Loucy (cell line): ENCODE data around the gene UGT8.

Experiments used
- H2AFZ ChIP-seq: fragments of 200-600 bp; sonication (generic); 2 replicates; pipeline ENCODE4 v1.6.0; 2016; ENCODE audit warnings: antibody characterized with exemption, mild to moderate bottlenecking, low read length, moderate library complexity
- H3F3A ChIP-seq: fragments of 200-600 bp; 2 replicates; pipeline ENCODE4 v1.6.0; 2016; ENCODE audit warnings: antibody characterized with exemption, low read depth, mild to moderate bottlenecking
- H3K27me3 ChIP-seq: fragments of 200-600 bp; sonication (generic); 2 replicates; pipeline ENCODE4 v1.6.1; 2014; ENCODE audit warnings: low read length, mild to moderate bottlenecking; ENCODE audit not compliant: insufficient read depth, poor library complexity, severe bottlenecking
- H3K36me3 ChIP-seq: fragments of 200-600 bp; sonication (generic); 2 replicates; pipeline ENCODE4 v1.6.1; 2016; ENCODE audit warnings: low read length; ENCODE audit not compliant: insufficient read depth
- H3K4me1 ChIP-seq: fragments of 200-600 bp; sonication (generic); 2 replicates; pipeline ENCODE4 v1.5.1; 2014; ENCODE audit warnings: low read length, mild to moderate bottlenecking; ENCODE audit not compliant: insufficient read depth, poor library complexity, severe bottlenecking
- H3K4me2 ChIP-seq: fragments of 200-600 bp; sonication (generic); 2 replicates; pipeline ENCODE4 v1.6.0; 2014; ENCODE audit warnings: antibody characterized with exemption, low read length, low read depth, mild to moderate bottlenecking; ENCODE audit not compliant: poor library complexity, severe bottlenecking
- H3K4me3 ChIP-seq: fragments of 200-600 bp; sonication (generic); 2 replicates; pipeline ENCODE4 v1.5.1; 2014; ENCODE audit warnings: low read length, mild to moderate bottlenecking, mixed read lengths; ENCODE audit not compliant: poor library complexity, severe bottlenecking
- H3K79me2 ChIP-seq: fragments of 200-600 bp; sonication (generic); 2 replicates; pipeline ENCODE4 v1.6.1; 2014; ENCODE audit warnings: low read length; ENCODE audit not compliant: insufficient read depth
- H3K9ac ChIP-seq: fragments of 200-600 bp; sonication (generic); 2 replicates; pipeline ENCODE4 v1.6.0; 2014; ENCODE audit warnings: mild to moderate bottlenecking, low read depth, low read length, moderate library complexity; ENCODE audit not compliant: poor library complexity, severe bottlenecking
- H3K9me2 ChIP-seq: fragments of 200-600 bp; sonication (generic); replicated peaks from 2 replicates; pipeline ENCODE4 v1.6.1; 2016; ENCODE audit warnings: low read depth, low read length, mixed read lengths
- H3K9me3 ChIP-seq: fragments of 200-600 bp; sonication (generic); 2 replicates; pipeline ENCODE4 v1.6.1; 2014; ENCODE audit warnings: mild to moderate bottlenecking, antibody characterized with exemption, low read length, low read depth; ENCODE audit not compliant: insufficient read depth
- H4K20me1 ChIP-seq: fragments of 200-600 bp; sonication (generic); 2 replicates; pipeline ENCODE4 v1.6.0; 2014; ENCODE audit warnings: antibody characterized with exemption, low read length, mild to moderate bottlenecking; ENCODE audit not compliant: insufficient read depth, poor library complexity, severe bottlenecking
- CTCF ChIP-seq: fragments of 200-600 bp; sonication (generic); conservative IDR thresholded peaks from 2 replicates; pipeline ENCODE4 v1.5.1; 2014; ENCODE audit warnings: mild to moderate bottlenecking, antibody characterized with exemption, low read length
- EZH2phosphoT487 ChIP-seq: fragments of 200-600 bp; IDR thresholded peaks from 2 replicates; pipeline ENCODE4 v1.6.1; 2018; ENCODE audit warnings: antibody characterized with exemption, mild to moderate bottlenecking, moderate library complexity, borderline replicate concordance

The UGT8 gene

GRCh38 chr4:114606245-114606644 is 7.6 kb downstream of the UGT8 start:
- no peaks in the 10 kb centered on the region for H3K9me2 ChIP-seq
- no peaks in the 10 kb centered on the region for H3F3A ChIP-seq
- H2AFZ ChIP-seq = no peak overlapping the region
- H3K79me2 ChIP-seq = no peaks in the 10 kb centered on the region
- no peaks in the 10 kb centered on the region for H4K20me1 ChIP-seq
- H3K4me1 ChIP-seq = no peaks in the 10 kb centered on the region
- H3K36me3 ChIP-seq = no peaks in the 10 kb centered on the region
- H3K9ac ChIP-seq = no peak overlapping the region
- no peaks in the 10 kb centered on the region for H3K9me3 ChIP-seq
- no peak overlapping the region for H3K4me2 ChIP-seq
- H3K27me3 ChIP-seq = no peaks in the 10 kb centered on the region
- no peak overlapping the region for H3K4me3 ChIP-seq
- TF ChIP-seq CTCF = no peak
- no peak for TF ChIP-seq EZH2phosphoT487

- Histone ChIP-seq H3K27me3 (no peaks in the 10 kb centered on the region), H4K20me1 (no peaks in the 10 kb centered on the region), H3K36me3 (no peaks in the 10 kb centered on the region), H3K9me2 (no peaks in the 10 kb centered on the region), H3K4me2 (no peak overlapping the region), H3K79me2 (no peaks in the 10 kb centered on the region), H2AFZ (no peak overlapping the region), H3F3A (no peaks in the 10 kb centered on the region), H3K4me3 (no peak overlapping the region), H3K9me3 (no peaks in the 10 kb centered on the region), H3K4me1 (no peaks in the 10 kb centered on the region), H3K9ac (no peak overlapping the region)
- no peak for TF ChIP-seq EZH2phosphoT487
- TF ChIP-seq CTCF = no peak
Measured at GRCh38 chr4:114607056-114607455, 8.4 kb downstream of the UGT8 start.

GRCh38 chr4:114613560-114613959 is 15.0 kb downstream of the UGT8 start:
- Histone ChIP-seq H3K9ac (no peak overlapping the region), H3K79me2 (no peaks in the 10 kb centered on the region), H3K4me1 (no peaks in the 10 kb centered on the region), H3K9me2 (no peaks in the 10 kb centered on the region), H3F3A (no peaks in the 10 kb centered on the region), H4K20me1 (no peaks in the 10 kb centered on the region), H3K27me3 (no peaks in the 10 kb centered on the region), H3K9me3 (no peaks in the 10 kb centered on the region), H3K36me3 (no peaks in the 10 kb centered on the region), H2AFZ (no peak overlapping the region), H3K4me3 (no peak overlapping the region), H3K4me2 (no peak overlapping the region)
- TF ChIP-seq EZH2phosphoT487 (no peak), CTCF (no peak)
